IPS-20b (cell line): ENCODE data around the gene ATG10.

Experiments
- H3K27ac ChIP-seq: one replicate; pipeline ENCODE4 v1.5.1; 2013; ENCODE audit warnings: low read length
- H3K27me3 ChIP-seq: 2 replicates; pipeline ENCODE4 v1.6.1; 2013; ENCODE audit warnings: mild to moderate bottlenecking, low read length, inconsistent platforms; ENCODE audit not compliant: insufficient read depth
- H3K36me3 ChIP-seq: 2 replicates; pipeline ENCODE4 v1.6.1; 2013; ENCODE audit warnings: low read depth, mild to moderate bottlenecking, inconsistent platforms, low read length, moderate library complexity; ENCODE audit not compliant: insufficient read depth
- H3K4me1 ChIP-seq: 2 replicates; pipeline ENCODE4 v1.6.1; 2013; ENCODE audit warnings: mild to moderate bottlenecking, control low read depth, inconsistent platforms, low read length, moderate library complexity; ENCODE audit not compliant: insufficient read depth
- H3K4me3 ChIP-seq: 2 replicates; pipeline ENCODE4 v1.5.1; 2013; ENCODE audit warnings: mild to moderate bottlenecking, low read length, inconsistent platforms
- H3K9ac ChIP-seq: 2 replicates; pipeline ENCODE4 v1.6.1; 2013; ENCODE audit warnings: low read depth, mild to moderate bottlenecking, inconsistent platforms, low read length, moderate library complexity
- H3K9me3 ChIP-seq: 2 replicates; pipeline ENCODE4 v1.6.1; 2013; ENCODE audit warnings: mild to moderate bottlenecking, low read depth, low read length, inconsistent platforms; ENCODE audit not compliant: insufficient read depth

Gene ATG10

GRCh38 chr5:82168294-82168693, 196.5 kb downstream of the ATG10 start:
- H3K9me3 ChIP-seq, result no peaks in the 10 kb centered on the region
- H3K27me3 ChIP-seq, result no peaks in the 10 kb centered on the region
- H3K4me1 ChIP-seq, result peaks cover 41% of the 10 kb centered on the region
- H3K9ac ChIP-seq, result no peak overlapping the region
- no peak overlapping the region for H3K27ac ChIP-seq
- 0 out of 2 replicates have a peak overlapping the region, but pooled peaks have one; percentile 9 for H3K4me3 ChIP-seq
- H3K36me3 ChIP-seq, result no peaks in the 10 kb centered on the region

DNA sequence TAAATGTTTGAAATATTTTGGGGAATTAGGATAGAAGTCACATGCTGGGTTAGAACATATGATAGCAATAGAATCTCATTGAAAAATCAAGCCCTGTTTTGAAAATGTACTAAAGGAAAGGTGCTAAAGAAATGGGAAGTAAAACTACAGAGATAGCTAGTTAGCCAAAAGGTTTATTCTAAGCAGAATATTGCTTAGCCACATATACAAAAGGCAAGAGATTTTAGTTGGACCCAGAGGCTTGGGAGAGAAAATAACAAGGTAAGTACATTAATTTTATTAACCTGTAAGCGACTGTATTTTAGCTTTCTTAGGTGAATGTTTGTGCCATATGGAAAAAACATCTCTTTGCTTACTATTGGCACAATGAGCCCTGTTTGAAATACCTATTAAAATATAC, 198.1 kb downstream of the ATG10 start:
- no peak overlapping the region for H3K9ac ChIP-seq
- H3K36me3 ChIP-seq, result no peaks in the 10 kb centered on the region
- no peaks in the 10 kb centered on the region for H3K27me3 ChIP-seq
- H3K9me3 ChIP-seq, result no peaks in the 10 kb centered on the region
- no peak overlapping the region for H3K27ac ChIP-seq
- no peak overlapping the region for H3K4me3 ChIP-seq
- peaks cover 39% of the 10 kb centered on the region for H3K4me1 ChIP-seq

GRCh38 chr5:82174128-82174918, 202.5 kb downstream of the ATG10 start:
- no peak overlapping the region for H3K4me3 ChIP-seq
- no peaks in the 10 kb centered on the region for H3K9me3 ChIP-seq
- H3K9ac ChIP-seq, result no peak overlapping the region
- H3K27me3 ChIP-seq, result no peaks in the 10 kb centered on the region
- no peaks in the 10 kb centered on the region for H3K4me1 ChIP-seq
- no peaks in the 10 kb centered on the region for H3K36me3 ChIP-seq
- H3K27ac ChIP-seq, result no peak overlapping the region

DNA sequence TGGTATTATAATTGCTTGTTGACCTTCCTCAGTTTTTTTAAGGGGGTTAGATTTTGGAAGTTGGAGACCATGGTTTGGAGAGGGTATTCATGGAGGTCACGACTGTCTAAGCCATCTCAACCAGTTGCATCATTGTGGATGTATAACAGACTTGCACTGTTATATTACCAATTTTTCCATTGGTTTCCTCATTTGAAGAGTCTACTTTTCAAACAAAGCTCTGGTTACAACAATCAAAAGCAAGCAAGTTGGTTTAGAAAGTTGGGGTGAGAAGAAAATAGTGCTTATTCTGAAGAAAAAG, 203.0 kb downstream of the ATG10 start:
- no peak overlapping the region for H3K4me3 ChIP-seq
- no peaks in the 10 kb centered on the region for H3K9me3 ChIP-seq
- no peaks in the 10 kb centered on the region for H3K36me3 ChIP-seq
- H3K9ac ChIP-seq, result no peak overlapping the region
- no peaks in the 10 kb centered on the region for H3K4me1 ChIP-seq
- no peak overlapping the region for H3K27ac ChIP-seq
- H3K27me3 ChIP-seq, result no peaks in the 10 kb centered on the region

- H3K27ac ChIP-seq, result no peak overlapping the region
- no peaks in the 10 kb centered on the region for H3K9me3 ChIP-seq
- no peaks in the 10 kb centered on the region for H3K36me3 ChIP-seq
- no peaks in the 10 kb centered on the region for H3K4me1 ChIP-seq
- no peaks in the 10 kb centered on the region for H3K27me3 ChIP-seq
- no peak overlapping the region for H3K9ac ChIP-seq
- H3K4me3 ChIP-seq, result no peak overlapping the region
These were observed 204.4 kb downstream of the ATG10 start for GRCh38 chr5:82176115-82176814.

GRCh38 chr5:82178378-82178777, 206.6 kb downstream of the ATG10 start:
- Histone ChIP-seq H3K4me1 (no peaks in the 10 kb centered on the region), H3K9ac (no peak overlapping the region), H3K4me3 (no peak overlapping the region), H3K27ac (no peak overlapping the region), H3K9me3 (no peaks in the 10 kb centered on the region), H3K36me3 (no peaks in the 10 kb centered on the region), H3K27me3 (no peaks in the 10 kb centered on the region)

DNA sequence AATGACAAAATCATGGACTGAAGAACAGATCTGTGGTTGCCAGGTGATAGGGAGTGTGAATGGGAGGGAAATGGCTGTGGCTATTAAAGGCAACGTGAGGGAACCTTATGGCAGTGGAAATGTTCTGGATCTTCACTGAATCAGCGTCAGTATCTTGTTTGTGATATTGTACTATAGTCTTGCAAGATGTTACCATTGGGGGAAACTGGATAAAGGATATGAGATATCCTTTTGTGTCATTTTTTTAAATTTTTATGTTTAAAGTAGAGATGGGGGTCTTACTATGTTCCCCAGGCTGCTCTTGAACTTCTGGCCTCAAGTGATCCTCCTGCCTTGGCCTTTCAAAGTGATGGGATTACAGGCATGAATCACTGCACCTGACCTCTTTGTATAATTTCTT, 210.8 kb downstream of the ATG10 start:
- Histone ChIP-seq H3K4me3 (no peak overlapping the region), H3K36me3 (no peaks in the 10 kb centered on the region), H3K9ac (no peak overlapping the region), H3K4me1 (no peaks in the 10 kb centered on the region), H3K27ac (no peak overlapping the region), H3K9me3 (no peaks in the 10 kb centered on the region), H3K27me3 (no peaks in the 10 kb centered on the region)

GRCh38 chr5:82183828-82184227, 212.0 kb downstream of the ATG10 start:
- no peaks in the 10 kb centered on the region for H3K9me3 ChIP-seq

DNA sequence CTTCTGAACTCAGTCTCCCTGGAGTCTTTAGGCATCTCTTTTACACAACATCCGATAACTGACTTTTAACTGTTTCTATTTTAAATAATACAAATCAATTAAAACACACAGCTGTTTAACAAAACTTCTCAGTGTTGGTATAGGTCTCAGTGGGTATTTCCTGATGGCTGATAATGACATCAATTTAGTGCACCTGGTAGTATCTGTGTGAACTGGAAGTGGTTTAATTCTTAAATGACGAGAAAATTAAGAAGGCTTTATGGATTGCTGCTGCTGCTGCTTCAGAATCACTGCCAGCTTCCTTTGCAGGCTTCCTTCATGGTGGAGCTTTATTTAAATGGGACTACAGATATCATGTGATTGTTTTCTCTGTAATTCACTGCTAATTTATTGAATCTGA, 214.0 kb downstream of the ATG10 start:
- Histone ChIP-seq H3K4me1 (no peaks in the 10 kb centered on the region), H3K9ac (no peak overlapping the region), H3K9me3 (no peaks in the 10 kb centered on the region), H3K36me3 (no peaks in the 10 kb centered on the region), H3K27me3 (no peaks in the 10 kb centered on the region), H3K4me3 (no peak overlapping the region), H3K27ac (no peak overlapping the region)

More at GRCh38 chr5:82183828-82184227, 212.0 kb downstream of the ATG10 start:
- Histone ChIP-seq H3K9ac (no peak overlapping the region), H3K27me3 (no peaks in the 10 kb centered on the region), H3K27ac (no peak overlapping the region), H3K4me1 (no peaks in the 10 kb centered on the region), H3K4me3 (no peak overlapping the region), H3K36me3 (no peaks in the 10 kb centered on the region)

- no peak overlapping the region for H3K27ac ChIP-seq
- H3K9ac ChIP-seq, result no peak overlapping the region
These were observed 225.7 kb downstream of the ATG10 start for GRCh38 chr5:82197550-82197949.

GRCh38 chr5:82204567-82204966, 232.7 kb downstream of the ATG10 start:
- Histone ChIP-seq H3K9me3 (no peaks in the 10 kb centered on the region), H3K27ac (no peak overlapping the region), H3K27me3 (no peaks in the 10 kb centered on the region), H3K4me3 (no peak overlapping the region), H3K4me1 (no peaks in the 10 kb centered on the region), H3K36me3 (no peaks in the 10 kb centered on the region), H3K9ac (no peak overlapping the region)

More at GRCh38 chr5:82197550-82197949, 225.7 kb downstream of the ATG10 start:
- Histone ChIP-seq H3K4me3 (no peak overlapping the region), H3K9me3 (no peaks in the 10 kb centered on the region), H3K4me1 (no peaks in the 10 kb centered on the region), H3K27me3 (no peaks in the 10 kb centered on the region), H3K36me3 (no peaks in the 10 kb centered on the region)

GRCh38 chr5:82205005-82205404, 233.2 kb downstream of the ATG10 start:
- Histone ChIP-seq H3K27ac (no peak overlapping the region), H3K36me3 (no peaks in the 10 kb centered on the region), H3K27me3 (no peaks in the 10 kb centered on the region), H3K4me1 (no peaks in the 10 kb centered on the region), H3K9ac (no peak overlapping the region), H3K9me3 (no peaks in the 10 kb centered on the region), H3K4me3 (no peak overlapping the region)
